T-helper 2 cell (primary cell): ENCODE measurements around the gene USE1.
A peak's percentile ranks its signal among the peaks of the same experiment; 100 is the strongest.

Experiments used
- DNase-seq, 5 experiments: peaks; one replicate each; pipeline versions ENCODE4 v3.0.0 to v3.0.0-alpha.2; 2012 to 2022

Gene USE1

DNA sequence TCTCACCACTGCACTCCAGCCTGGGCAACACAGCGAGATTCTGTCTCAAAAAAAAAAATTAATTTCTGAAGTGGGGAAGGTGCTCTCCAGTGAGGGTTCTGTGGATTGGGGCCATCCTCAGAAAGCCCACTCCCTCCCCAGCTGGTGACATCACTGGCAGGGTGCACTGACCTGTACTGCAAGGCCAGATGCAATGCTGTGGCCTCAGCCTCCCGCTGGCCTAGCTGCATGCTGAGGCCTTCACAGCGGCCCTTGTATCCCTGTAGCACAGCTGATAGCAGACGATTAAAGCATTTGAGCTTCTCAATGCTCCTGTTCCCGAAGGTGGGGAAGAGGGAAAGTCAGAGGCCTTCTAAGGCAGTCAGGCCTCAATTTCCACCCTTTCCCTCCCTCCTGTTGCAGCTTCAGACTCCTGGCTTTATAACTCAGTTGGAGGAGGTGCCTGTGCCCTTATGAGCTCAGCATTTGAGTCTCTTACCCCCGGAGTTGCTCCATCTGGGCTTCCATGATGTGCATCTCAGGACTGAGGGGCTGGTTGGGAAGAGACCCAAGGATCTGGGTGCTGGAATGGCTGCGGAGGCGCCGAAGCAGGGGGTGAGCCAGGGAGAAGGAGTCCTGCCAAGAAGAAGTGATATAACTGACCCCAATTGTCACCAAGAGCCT lies 44.1 kb downstream of the USE1 start:
- DNase-seq: no peak

GRCh38 chr19:17259934-17260333 lies 44.8 kb downstream of the USE1 start:
- DNase-seq: no peak

GRCh38 chr19:17260842-17261325 lies 45.7 kb downstream of the USE1 start:
- peak; percentile 72 to 90 (median 83) for DNase-seq

DNA sequence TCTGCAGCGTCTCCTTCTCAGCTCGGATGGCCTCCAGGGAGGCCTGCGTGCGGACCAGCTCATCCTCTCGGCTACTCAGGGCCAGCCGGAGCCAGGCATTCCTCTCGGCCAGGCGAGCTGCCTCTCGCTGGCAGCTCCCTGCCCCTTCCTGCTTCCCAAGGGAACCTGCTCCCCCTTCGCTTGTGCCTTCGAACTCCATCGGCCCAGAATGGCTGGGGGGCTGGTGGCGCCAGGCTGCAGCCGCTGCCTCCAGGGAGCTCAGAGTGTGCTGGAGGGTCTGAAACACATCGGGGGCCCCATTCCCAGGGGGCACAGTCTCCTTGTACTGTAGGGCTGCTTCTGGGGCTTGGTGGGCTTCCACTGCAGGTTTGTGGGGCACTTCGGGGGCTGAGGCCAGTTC lies 47.4 kb downstream of the USE1 start:
- no peak for DNase-seq

DNA sequence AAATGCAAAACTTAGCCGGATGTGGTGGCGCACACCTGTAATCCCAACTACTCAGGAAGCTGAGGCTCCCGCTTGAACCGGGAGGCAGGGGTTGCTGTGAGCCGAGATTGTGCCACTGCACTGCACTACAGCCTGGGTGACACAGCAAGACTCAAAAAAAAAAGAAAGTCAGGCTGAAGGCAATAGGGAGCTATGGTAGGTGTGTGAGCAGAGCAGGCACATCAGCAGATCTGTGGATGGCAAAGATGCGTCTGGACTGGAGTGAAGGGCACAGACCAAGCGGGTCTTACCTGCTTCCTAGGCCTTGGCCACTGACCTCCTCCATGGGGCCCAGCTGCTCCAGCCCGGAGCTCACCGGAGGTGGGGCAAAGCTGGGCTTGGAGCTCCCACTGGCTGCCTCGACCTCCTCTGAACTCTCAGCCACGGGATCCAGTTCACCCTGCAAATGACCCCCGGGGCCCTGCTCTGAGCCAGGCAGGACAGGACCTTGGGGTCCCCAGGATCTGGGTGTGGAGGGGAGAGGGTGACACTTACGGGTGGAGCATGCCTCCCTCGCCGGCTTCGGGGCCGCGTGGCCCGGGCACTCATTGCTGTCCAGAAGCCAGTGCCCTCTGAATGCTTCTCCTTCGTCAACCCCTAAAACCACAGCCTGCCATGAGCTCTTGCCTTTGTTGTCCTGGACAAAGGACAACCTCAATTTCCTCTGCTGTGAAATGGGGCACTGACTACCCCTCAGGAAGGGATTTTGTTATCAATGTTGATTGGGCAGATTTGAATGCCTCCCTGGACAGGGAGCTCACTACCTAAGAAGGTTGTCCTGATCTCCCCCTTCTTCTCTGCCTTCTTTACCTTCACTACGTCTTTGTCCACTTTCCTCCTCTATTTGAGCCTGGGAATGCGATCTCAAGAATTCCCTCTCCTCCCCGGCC lies 48.8 kb downstream of the USE1 start:
- no peak for DNase-seq

DNA sequence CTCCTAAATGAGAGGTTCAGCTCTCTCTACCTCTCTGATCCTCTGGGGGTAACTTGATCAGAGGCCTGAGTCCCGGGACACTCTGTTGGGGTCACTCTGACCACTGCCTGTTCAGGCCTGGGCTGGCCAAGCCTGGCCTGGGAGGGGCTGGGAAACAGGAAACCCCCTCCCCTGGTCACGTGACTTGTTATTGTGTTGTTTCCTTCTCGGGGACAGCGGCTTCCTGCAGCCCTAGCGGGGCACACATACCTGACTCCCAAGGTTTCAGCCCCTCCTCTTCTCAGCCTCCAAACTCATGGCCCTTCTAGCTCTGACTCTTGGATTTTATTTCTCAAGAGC lies 49.5 kb downstream of the USE1 start, which contains the start of gene USHBP1:
USHBP1 (minus strand) TSS at position 105 of the 339 bp plus-strand sequence. CDS start 446 bp downstream, outside the sequence.
- peak in 1 of 5 experiments; percentile 28 for DNase-seq

GRCh38 chr19:17266026-17266425 lies 50.9 kb downstream of the USE1 start:
- DNase-seq: no peak

- no peak for DNase-seq
Observed at GRCh38 chr19:17266589-17266974, 51.4 kb downstream of the USE1 start.

- DNase-seq: peak; percentile 70 to 99 (median 92)
Observed at GRCh38 chr19:17266975-17267788, 52.0 kb downstream of the USE1 start, which contains the start of gene BABAM1. BABAM1 (plus strand) TSS chr19:17267443; CDS start chr19:17268807, 1,364 bp downstream.

DNA sequence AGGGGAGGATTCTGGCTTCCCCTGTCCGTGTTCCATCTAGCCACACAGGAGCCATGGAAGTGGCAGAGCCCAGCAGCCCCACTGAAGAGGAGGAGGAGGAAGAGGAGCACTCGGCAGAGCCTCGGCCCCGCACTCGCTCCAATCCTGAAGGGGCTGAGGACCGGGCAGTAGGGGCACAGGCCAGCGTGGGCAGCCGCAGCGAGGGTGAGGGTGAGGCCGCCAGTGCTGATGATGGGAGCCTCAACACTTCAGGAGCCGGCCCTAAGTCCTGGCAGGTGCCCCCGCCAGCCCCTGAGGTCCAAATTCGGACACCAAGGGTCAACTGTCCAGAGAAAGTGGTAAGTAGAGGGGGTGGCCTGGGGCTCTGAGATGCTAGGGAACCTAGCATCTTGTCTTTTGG lies 53.6 kb downstream of the USE1 start:
- DNase-seq: no peak
